SK-N-MC (cell line): ENCODE results near the gene CLCN5.

ENCODE experiments used
- EZH2 ChIP-seq: fragments of 200-600 bp; sonication (generic); IDR thresholded peaks from one replicate; pipeline ENCODE4 v1.6.1; 2017; ENCODE audit warnings: antibody characterized with exemption
- FOXP2 ChIP-seq: optimal IDR thresholded peaks from 2 replicates; pipeline ENCODE3; 2011; ENCODE audit warnings: mild to moderate bottlenecking, moderate library complexity; ENCODE audit not compliant: insufficient read depth; ENCODE audit errors: extremely low read length, control extremely low read depth
- POLR2AphosphoS5 ChIP-seq: IDR thresholded peaks from 2 replicates; pipeline ENCODE4 v1.6.1; 2012; ENCODE audit warnings: mild to moderate bottlenecking, low read depth, low read length, borderline replicate concordance

DNA sequence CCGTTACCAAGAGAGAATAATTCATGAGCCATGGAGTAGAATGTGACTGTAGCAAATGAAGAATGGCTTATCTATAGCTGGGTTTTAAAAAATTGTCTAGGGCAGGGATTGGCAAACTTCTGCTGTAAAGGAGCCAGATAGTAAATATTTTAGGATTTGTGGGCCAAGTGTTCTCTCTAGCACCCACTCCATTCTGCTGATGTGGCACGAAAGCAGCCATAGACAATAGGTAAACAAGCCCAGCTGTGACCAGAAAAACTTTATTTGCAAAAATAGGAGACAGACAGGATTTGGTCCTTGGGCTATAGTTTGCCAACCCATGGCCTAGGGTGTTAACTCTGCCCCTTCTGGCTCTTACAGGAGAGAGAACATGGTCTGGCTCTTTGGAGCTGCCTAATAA, 151.2 kb downstream of the CLCN5 start:
- TF ChIP-seq FOXP2 (no peak), EZH2 (no peak), POLR2AphosphoS5 (no peak)
